Coronary artery (tissue), 2 donors: ENCODE results near the gene HNF4A.

ENCODE experiments used
- DNase-seq: peaks from one replicate; pipeline ENCODE4 v3.0.0-alpha.2; 2017; ENCODE audit warnings: low spot score
- H3K27ac ChIP-seq, 2 donors: fragments of 200-600 bp; sonication (generic); one replicate each; pipeline ENCODE4 v1.5.1; 2016 to 2019
- H3K4me3 ChIP-seq: fragments of 200-600 bp; sonication (generic); 2 replicates; pipeline ENCODE4 v1.5.1; 2016; ENCODE audit warnings: mild to moderate bottlenecking, moderate library complexity
- CTCF ChIP-seq: fragments of 200-600 bp; sonication (generic); IDR thresholded peaks from one replicate; pipeline ENCODE4 v1.5.1; 2019; ENCODE audit warnings: antibody characterized with exemption

Gene HNF4A

GRCh38 chr20:44358776-44359175 is 3.3 kb downstream of the HNF4A start:
- TF ChIP-seq CTCF: no peak
- no peak overlapping the region for H3K27ac ChIP-seq
- no peak overlapping the region for H3K4me3 ChIP-seq
- DNase-seq: no peak

GRCh38 chr20:44360221-44360620 is 4.7 kb downstream of the HNF4A start:
- H3K27ac ChIP-seq: no peak overlapping the region
- no peak for TF ChIP-seq CTCF
- H3K4me3 ChIP-seq: no peak overlapping the region
- DNase-seq: no peak

GRCh38 chr20:44361021-44361420 is 5.5 kb downstream of the HNF4A start:
- DNase-seq: no peak
- no peak overlapping the region for H3K4me3 ChIP-seq
- no peak for TF ChIP-seq CTCF
- H3K27ac ChIP-seq: no peak overlapping the region

GRCh38 chr20:44362466-44362940 is 7.0 kb downstream of the HNF4A start:
- Histone ChIP-seq H3K4me3 (no peak overlapping the region), H3K27ac (no peak overlapping the region)
- DNase-seq: no peak
- no peak for TF ChIP-seq CTCF

- DNase-seq: no peak
- Histone ChIP-seq H3K4me3 (no peak overlapping the region), H3K27ac (no peak overlapping the region)
- TF ChIP-seq CTCF: no peak
Measured at GRCh38 chr20:44364068-44364467, 8.6 kb downstream of the HNF4A start.

GRCh38 chr20:44364780-44365179 is 9.3 kb downstream of the HNF4A start:
- TF ChIP-seq CTCF: no peak
- Histone ChIP-seq H3K4me3 (no peak overlapping the region), H3K27ac (no peak overlapping the region)
- no peak for DNase-seq

- H3K4me3 ChIP-seq: no peak overlapping the region
- no peak for TF ChIP-seq CTCF
- DNase-seq: no peak
- no peak overlapping the region for H3K27ac ChIP-seq
Measured at GRCh38 chr20:44367746-44368145, 12.2 kb downstream of the HNF4A start.
